ENCODE data around the gene SEMA6A.

- TF ChIP-seq, protein P1, sequence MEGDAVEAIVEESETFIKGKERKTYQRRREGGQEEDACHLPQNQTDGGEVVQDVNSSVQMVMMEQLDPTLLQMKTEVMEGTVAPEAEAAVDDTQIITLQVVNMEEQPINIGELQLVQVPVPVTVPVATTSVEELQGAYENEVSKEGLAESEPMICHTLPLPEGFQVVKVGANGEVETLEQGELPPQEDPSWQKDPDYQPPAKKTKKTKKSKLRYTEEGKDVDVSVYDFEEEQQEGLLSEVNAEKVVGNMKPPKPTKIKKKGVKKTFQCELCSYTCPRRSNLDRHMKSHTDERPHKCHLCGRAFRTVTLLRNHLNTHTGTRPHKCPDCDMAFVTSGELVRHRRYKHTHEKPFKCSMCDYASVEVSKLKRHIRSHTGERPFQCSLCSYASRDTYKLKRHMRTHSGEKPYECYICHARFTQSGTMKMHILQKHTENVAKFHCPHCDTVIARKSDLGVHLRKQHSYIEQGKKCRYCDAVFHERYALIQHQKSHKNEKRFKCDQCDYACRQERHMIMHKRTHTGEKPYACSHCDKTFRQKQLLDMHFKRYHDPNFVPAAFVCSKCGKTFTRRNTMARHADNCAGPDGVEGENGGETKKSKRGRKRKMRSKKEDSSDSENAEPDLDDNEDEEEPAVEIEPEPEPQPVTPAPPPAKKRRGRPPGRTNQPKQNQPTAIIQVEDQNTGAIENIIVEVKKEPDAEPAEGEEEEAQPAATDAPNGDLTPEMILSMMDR (IDR thresholded peaks at IDR 0.05 in 4 of 5, conservative IDR thresholded peaks at IDR 0.05 in 1 of 5) = no peak
- no peak for TF ChIP-seq POLR2A (IDR thresholded peaks at IDR 0.05)
These were observed 120.6 kb downstream of the SEMA6A start for GRCh38 chr5:116453988-116454411.

Measured in gastrocnemius medialis (tissue), 4 donors.